NCI-H187 treated with DMSO at 0.1 percent for 48 hours (cell line): ENCODE measurements around the gene IFT52.

ENCODE experiments used
- DNase-seq: peaks from one replicate; lab custom pipeline; 2025; lab: John Stamatoyannopoulos, UW

The IFT52 gene, protein sequence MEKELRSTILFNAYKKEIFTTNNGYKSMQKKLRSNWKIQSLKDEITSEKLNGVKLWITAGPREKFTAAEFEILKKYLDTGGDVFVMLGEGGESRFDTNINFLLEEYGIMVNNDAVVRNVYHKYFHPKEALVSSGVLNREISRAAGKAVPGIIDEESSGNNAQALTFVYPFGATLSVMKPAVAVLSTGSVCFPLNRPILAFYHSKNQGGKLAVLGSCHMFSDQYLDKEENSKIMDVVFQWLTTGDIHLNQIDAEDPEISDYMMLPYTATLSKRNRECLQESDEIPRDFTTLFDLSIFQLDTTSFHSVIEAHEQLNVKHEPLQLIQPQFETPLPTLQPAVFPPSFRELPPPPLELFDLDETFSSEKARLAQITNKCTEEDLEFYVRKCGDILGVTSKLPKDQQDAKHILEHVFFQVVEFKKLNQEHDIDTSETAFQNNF

DNA sequence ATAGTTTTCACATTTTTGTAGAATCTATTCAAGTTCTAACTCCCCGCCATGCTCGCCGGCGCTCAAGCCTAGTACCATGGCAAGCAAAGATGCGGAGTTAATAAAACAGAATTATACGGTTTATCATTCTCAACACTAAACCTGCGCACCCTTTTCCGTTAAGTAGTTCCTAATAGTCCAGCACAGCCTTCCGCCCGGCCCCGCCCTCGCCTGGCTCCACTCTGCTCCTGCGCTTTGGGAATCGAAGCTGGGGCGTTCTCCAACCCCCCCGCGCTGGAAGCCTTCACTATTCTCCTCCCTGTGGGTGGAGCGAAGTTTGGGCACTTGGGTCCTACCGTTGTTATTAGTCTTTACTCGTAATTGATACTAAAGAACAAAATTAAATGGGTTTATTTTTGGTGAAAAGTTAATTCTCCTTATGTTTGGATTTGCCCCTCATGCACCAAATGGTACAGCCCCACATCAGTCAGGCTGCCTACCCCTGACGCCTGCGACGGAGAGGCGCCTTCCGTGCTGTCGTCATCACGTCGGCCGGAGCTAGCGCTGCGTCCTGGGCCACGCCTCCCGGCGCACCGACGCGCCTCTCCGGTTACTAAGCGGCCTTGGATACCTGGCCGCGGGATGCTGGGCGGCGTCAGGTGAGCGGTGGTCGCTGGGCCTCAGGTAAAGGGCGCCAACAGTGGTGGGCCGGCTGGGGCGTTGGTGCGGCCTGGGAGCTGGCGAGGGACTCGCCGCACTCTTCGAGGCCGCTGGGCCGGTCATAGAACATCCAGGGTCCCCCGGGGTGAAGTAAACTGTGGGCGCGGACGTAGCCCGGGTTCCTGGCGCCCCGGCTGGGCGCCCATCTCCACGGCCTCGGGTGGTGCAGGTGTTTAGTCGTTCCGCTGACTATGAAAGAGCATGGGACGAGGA, at the start of gene IFT52:
Gene IFT52, plus strand, starts transcription at position 546 of the 912 bp plus-strand sequence. CDS start 3,762 bp downstream, outside the sequence.
- DNase-seq, result peak; percentile 83

DNA sequence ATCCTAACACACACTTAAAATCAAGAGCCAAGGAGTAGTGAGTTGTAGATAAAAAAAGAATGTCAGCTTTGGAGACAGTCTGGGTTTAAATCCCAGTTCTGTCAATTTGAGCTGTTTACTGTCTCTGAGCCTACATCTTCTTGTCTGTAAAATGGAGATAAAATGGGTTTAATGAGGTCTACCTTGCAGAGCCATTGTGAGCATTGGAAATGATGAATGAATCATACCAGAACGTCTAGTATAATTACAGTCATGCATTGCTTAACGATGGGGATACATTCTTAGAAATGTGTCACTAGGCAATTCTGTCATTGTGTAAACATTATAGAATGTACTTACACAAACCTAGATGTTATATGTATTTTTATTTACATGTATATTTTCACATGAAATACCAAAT, 49.5 kb upstream of the IFT52 start:
- no peak for DNase-seq

DNA sequence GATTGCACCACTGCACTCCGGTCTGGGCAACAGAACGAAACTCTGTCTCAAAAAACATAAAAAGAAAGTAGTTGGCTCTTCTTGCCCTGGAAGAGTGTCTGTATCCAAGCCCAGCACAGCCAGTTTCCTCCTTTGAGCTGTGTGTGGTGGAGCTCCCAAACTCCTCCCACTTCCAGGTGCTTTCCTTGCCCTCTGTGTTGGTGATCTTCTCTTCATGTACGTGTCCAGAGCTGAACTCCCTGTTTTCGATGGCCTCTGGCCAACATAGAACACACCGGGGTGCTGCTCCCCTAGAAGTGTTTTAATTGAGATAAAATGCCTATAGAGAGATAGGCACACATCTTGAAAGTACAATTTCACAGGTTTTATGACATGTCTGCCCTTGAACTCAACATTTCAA, 48.6 kb upstream of the IFT52 start:
- no peak for DNase-seq

DNA sequence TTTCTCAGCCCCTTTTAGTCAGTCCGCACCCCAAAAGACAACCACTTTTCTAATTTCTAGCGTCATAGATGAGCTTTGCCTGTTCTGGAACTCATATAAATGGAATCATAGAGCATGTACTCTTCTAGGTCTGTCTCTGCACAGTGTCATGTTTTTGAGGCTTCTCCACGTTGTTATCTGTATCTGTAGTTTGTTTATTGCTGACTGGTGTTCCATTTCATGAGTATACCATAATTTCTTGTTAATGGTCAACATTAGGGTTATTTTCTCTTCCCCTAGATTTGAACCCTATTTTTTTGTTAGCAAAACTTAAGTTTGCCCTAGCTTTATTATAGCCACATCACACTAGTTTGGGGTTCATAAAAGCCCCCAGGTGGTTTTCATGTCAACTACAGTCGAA, 48.1 kb upstream of the IFT52 start:
- DNase-seq, result no peak

DNA sequence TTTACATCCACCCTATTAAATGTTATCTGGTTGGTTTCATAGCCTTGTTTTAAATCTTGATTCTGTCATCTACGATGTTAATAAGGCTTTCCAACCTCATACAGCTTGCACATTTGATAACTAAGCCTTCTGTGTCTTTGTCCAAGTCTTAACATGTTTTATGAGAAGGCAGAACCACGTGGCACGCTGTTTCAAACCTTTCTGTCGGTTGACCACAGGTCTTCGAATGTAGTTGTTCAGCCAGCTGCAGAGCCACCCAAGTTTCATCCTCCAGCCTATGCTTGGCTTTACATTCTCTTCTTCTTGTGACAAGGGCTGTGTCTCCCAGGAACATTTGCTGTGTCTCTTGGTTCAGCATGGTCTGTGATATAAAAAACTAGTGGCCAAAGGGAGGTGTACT, 47.6 kb upstream of the IFT52 start:
- DNase-seq, result no peak

DNA sequence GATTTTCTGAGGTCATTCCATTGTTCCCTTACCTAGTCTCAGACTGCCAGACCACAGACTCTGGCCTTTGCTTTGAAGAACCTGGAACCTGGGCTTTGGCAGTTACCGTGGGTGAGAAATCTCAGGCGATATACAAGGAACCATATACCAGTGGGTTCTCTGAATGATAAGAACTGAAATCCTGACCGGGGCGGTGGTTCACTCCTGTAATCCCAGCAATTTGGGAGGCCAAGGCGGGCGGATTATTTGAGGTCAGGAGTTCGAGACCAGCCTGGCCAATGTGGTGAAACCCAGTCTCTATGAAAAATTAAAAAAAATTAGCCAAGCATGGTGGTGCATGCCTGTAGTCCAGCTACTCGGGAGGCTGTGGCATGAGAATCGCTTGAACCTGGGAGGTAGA, 46.2 kb upstream of the IFT52 start:
- no peak for DNase-seq

DNA sequence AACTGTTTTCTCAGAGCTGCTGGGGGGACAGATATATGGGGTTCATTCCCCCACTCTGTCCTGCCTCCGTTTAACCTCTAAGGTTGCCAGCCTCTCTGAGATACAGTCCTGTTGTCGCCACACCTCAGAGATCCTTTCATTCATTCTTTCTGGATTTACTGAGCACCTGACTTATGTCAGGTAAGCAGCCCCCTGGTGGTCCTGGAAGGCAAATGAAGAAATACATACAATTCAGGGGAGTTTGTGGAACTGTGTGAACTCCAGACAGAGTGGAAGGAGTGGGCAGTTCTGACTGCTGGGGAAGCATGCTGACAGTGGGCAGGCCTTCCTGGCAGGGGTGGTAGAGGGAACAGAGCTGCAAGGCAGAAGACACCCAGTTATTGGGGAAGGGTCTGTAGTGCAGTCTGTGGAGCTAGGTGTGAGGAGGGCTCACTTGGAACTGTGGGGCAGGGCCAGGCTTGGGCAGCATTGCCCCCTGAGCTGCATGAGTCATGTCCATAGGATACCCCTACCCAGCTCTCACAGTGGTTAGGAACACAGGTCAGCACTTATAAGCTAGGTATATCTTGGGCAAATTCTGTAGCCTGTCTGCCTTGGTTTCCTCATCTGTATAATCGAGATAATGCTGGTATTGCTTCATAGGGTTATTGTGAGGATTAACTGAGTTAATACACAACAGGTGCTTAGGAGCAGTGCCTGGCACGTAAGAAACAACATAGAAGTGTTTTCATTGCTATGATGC, 44.7 kb upstream of the IFT52 start:
- DNase-seq, result no peak

DNA sequence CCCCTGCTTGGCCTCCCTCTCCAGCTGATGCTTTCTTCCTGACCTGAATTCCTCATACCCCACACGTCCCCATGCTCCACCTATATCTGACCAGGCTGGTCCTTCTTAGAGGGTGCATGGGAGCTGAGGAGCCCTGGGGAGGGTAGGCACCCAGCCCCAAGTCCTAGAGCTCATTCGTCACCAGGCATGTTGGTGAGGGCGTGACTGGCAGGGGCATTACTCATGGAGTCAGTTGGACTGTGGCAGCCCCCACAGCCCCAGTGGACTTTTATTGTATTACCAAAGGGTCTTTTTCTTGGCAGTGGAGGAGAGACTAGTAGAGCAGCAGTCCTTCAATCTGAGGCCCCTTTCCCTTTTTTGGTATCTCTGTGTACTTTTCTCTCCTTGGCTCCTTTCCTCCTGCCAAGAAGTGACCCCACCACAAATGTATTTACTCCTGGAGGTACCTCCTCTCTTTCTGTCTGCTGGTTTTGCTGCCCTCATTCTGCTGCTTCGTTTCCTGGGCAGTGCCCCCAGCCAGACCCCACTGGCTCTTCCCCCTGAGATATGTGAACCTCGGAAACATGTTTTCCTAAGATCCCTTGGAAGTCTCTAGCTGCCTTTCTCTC, 42.4 kb upstream of the IFT52 start:
- no peak for DNase-seq

DNA sequence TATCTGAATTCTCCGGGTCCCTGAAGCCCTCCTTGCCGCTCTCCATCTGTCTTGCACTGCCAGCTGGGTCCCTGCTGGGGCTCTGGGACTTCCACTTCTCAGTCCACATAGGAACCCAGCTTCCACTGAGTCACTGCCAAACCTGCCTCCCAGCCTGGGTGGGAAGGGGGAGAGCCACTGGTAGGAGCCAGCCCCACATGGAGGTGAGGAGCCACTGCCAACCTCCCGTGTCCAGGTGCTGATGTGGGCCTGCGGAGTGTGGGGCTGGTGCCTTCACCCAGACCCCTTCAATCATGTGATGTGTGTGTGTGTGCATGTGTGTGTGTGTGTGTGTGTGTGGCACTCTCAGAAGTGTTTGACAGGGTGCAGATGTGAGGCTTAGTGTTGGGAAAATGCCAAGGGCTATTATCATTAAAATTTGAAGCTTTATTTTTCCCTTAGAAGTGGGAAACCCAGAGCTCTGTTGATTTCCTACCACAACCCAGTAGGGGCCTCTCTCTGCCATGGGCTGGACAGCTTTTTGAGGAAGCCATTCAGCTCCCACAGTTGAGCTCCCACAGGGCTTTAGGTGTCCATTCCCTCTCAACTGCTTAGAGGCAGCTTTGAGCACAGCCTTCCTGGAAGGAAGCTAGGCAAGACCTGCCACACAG, 41.2 kb upstream of the IFT52 start:
- no peak for DNase-seq

DNA sequence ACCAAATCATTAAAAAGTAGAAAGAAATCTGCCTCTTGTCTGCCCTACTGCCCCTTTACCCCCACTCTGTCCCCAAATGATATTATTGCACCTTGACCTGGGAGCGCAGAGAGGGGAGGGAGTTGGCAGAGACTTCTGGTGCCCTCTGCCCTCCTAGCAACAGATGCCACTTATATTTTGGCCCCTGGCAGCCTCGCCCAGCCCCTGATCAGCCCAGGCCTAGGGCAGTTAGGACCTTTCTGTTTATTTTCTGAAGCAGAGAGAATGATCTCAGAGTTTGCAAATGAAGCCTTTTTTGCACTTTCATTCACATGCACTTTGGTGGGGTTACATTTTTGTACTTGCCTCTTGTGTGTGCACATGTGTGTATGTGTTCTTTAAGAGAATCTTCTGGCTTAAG, 40.3 kb upstream of the IFT52 start:
- no peak for DNase-seq

DNA sequence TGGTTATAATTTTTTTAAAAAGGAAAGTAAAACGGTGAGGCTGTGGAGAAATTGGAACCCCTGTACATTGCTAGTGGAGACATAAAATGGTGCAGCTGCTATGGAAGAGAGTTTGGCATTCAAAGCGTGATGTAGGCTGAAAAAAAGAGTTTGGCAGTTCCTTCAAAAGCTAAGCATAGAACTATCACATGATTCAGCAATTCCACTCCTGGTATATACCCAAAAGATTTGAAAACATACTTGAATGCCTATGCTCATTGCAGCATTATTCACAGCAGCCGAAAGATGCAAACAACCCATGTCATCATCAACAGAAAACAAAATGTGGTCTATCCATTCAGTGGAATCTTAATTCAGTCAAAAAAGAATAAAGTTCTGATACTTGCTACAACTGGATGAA, 36.4 kb upstream of the IFT52 start:
- DNase-seq, result no peak

DNA sequence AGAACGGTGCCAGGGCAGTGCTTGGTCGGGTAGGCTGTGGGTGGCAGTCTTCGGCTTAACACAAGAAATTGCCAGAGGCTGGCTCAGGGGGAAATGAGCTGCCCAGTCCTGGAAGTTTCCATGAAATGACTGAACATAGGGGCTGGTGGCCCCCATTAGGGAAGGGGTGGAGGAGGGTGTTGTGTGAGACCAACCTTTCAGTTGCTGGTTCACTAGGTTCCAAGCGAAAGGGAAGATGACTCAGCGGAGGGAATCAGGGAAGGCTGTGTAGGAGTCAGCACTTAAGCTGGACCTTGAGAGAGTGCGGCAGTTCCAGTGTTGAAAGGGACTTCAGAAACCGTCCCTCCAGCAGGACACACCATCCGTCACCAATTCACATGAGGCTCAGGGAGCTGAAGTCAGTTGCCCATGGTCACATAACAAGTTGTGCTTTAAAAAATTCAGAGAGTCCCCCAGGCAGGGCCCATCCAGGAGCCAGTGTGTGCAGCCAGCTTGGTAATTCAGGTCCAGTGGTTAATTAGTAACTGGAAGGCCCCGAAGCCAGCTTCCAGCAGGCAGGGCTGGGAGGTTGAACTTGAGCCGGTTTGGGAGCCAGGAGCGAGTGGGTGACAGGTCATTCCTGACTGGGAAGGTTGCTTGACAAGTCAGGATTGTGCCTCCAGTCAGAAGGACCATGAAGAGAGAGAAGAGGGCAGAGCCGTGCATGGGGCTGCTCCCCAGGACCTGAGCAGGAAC, 32.2 kb upstream of the IFT52 start, which contains the start of gene SGK2:
Gene SGK2, plus strand, starts transcription at position 616 of the 735 bp plus-strand sequence. CDS start 7,469 bp downstream, outside the sequence.
- DNase-seq, result no peak

DNA sequence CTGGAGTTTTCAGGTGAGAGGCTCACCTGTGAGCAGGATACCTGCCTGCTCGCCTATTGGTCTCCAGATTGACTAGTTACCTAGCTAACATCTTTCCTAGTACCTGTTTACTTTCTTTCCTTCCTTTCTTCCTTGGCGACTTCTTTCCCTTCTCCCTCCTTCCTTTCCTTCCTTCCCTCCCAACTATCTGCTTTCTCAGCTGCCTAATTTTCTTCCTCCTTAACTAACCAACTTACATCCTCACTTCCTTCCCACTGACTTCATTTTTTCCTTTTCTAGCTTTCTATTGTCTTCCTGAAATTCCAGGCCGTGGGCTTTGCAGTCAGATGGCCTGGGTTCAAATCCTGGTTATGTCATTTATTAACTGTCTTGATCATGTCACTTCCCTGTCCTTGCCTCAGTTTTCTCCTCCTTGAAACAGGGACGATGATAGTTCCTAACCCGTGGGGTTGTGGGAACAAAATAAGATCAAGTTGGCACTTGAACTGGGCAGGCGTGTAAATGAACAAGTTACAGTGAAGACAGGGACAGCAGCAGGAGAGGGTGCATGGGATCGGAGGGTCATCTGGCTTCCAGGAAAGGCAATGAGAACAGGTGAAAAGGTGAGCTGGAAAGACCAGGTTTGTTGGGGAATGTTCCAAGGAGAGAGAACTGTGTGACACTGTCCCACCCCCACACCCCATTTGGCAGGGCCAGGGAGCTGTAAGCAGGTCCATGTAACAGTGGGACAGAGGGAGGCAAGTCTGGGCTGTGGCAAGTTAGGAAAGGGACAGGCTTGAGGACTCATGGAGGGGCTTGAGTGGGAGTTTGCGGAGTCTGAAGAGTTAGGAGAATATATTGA, 31.4 kb upstream of the IFT52 start:
- no peak for DNase-seq

DNA sequence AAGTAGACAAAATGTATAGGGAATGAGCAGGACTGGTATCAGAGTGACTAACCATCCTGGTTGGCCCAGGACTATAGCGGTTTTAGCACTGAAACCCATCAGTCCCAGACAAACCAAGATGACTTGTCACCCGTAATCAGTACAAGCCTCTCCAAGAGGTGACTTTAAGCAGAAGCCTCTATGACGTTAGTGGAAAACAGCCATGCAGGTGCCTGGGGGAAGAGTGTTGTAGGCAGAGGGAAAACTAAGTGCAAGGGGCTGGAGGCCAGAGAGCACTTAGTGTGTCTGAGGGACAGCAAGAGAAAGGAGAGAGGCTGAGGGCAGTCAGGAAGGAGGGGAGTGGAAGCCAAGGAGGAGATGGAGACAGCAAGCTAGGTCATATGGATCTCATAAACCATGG, 29.8 kb upstream of the IFT52 start:
- DNase-seq, result no peak

DNA sequence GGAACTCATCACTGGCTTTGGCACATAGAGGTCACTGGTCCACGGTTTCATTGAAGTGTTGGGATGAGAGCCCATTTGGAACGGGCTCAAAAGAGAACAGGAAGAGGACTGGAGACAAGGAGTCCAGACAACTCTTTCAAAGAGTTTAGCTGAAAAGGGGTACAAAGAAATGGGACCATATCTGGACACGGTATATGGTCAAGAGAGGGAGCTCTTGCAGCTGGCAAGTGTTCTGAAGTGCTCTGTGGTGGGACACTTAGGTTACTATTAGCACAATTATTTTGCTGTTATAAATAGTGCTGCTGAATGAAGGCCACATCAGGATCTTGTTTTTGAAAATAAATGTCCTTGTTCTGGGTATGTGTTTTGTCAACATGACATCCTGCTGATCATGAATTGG, 27.3 kb upstream of the IFT52 start:
- DNase-seq, result no peak

DNA sequence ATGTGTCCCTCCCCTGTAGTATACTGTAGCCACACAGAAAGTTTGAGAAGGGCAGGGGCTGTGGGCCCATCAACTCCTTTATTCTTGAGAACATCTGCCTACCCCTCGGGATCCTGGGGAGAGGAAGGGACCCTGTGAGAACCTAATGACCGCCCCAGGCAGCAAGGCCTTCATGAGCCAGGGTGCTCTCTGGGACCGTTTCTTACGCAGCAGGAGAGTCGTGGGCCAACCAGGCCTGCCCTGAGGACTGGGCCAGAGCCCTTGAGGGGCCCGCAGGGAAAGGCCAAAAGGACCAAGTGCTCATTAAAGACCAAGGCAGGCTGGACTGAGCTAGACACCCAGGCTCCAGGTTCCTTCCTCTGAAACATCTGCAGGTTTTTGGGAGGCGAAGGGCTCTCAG, 26.7 kb upstream of the IFT52 start:
- DNase-seq, result no peak

DNA sequence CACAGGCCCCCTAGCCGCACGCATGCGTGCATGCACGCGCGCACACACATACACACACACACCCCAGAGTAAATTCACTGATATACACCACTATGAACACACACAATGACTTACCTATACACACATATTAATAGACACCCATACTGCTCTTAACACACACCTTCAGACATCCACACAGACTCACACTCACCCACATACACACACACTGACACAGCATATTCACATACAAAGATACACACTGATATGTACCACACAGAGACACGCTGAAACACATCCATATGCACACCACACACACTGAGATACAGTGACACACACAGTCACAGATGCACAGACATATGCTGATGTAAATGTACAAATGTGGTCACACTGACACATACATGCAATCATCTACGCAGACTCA, 26.3 kb upstream of the IFT52 start:
- DNase-seq, result no peak

DNA sequence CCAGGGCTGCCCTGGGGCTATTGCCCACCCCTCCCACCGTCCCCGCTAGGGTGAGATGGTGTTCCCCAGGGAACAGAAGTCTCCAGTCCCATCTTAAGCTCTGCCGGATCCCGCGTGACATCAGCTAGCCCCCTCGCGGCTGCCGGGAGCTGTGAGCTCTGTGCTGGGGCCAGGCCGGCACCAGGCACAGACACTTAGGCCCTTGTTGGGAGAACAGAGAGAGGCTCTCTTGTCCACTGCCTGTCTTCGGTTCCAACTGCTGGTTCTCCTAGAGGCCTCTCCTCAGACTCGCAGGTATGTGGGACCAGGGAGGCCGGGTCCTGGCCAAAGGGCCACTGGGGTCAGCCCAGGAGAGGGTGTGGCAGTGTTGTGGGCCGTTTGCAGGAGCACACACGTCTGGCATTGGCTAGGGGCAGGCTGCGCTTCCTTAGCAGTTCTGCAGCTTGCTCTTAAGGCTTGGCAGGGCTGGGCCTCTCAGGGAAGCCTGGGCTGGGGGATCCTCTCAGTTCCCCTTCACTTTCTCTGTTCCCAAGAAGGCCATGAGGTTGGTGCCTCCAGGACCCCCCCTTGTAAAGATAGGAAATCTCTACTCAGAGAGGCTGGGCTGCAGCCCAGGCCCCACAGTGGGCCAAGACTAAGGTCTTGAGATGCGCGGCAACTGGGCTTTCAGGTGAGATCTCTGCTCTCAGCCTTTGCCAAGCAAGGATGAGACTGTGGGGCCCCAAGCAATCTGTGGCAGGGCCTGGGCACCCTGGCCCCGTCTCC, 25.6 kb upstream of the IFT52 start:
- DNase-seq, result no peak

DNA sequence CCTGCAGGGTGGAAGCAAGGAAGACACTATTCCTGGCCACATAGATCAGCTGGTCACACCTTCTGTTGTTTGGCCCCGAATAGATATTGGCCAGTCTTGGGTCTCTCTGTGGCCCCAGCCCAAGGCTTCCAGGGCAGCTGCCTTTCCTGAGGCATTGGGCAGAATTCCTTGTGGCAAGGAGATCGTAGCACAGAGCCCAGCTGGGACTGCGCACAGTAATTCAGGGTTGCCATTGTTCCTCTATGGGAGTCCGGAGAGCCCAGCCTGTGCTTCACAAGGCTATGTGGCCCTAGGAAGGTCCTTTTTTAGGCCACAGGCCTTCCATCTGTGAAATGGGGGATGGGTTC, 25.0 kb upstream of the IFT52 start:
- DNase-seq, result no peak
